H54 (cell line): ENCODE data around the gene CCDC81.
A peak's percentile ranks its signal among the peaks of the same experiment; 100 is the strongest.

Experiments
- DNase-seq: peaks from one replicate; pipeline ENCODE4 v3.0.0; 2011; ENCODE audit warnings: low spot score, mixed read lengths; ENCODE audit not compliant: insufficient read length
- FAIRE-seq: peaks from 3 replicates; lab custom pipeline; 2011; peaks lifted over from hg19 to GRCh38; lab: Jason Lieb, UNC
- POLR2A ChIP-seq: IDR thresholded peaks from 2 replicates; pipeline ENCODE4 v1.6.1; 2011; ENCODE audit warnings: low read depth, mild to moderate bottlenecking, low read length

The CCDC81 gene

GRCh38 chr11:86458294-86459001, 83.8 kb downstream of the CCDC81 start:
- FAIRE-seq (no peak), DNase-seq (no peak)
- no peak for TF ChIP-seq POLR2A

- TF ChIP-seq POLR2A: no peak
- DNase-seq: no peak
- FAIRE-seq: no peak
Observed at GRCh38 chr11:86459002-86459385, 84.3 kb downstream of the CCDC81 start.

- DNase-seq (peak; percentile 86), FAIRE-seq (no peak)
- TF ChIP-seq POLR2A: no peak
Observed at GRCh38 chr11:86459682-86460460, 85.2 kb downstream of the CCDC81 start.

GRCh38 chr11:86460461-86461385, 86.0 kb downstream of the CCDC81 start:
- TF ChIP-seq POLR2A: no peak
- FAIRE-seq: no peak
- no peak for DNase-seq

- no peak for TF ChIP-seq POLR2A
- no peak for FAIRE-seq
- DNase-seq: no peak
Observed at GRCh38 chr11:86461892-86462291, 87.2 kb downstream of the CCDC81 start.

- no peak for FAIRE-seq
- no peak for DNase-seq
- TF ChIP-seq POLR2A: no peak
Observed at GRCh38 chr11:86463120-86463519, 88.4 kb downstream of the CCDC81 start.

- DNase-seq (no peak), FAIRE-seq (no peak)
- no peak for TF ChIP-seq POLR2A
Observed at GRCh38 chr11:86463955-86464354, 89.3 kb downstream of the CCDC81 start.

GRCh38 chr11:86464509-86465221, 90.0 kb downstream of the CCDC81 start:
- TF ChIP-seq POLR2A: no peak
- DNase-seq (no peak), FAIRE-seq (no peak)

GRCh38 chr11:86468169-86468568, 93.5 kb downstream of the CCDC81 start:
- FAIRE-seq (no peak), DNase-seq (no peak)
- no peak for TF ChIP-seq POLR2A

- no peak for DNase-seq
- no peak for TF ChIP-seq POLR2A
- no peak for FAIRE-seq
Observed at GRCh38 chr11:86469491-86470388, 95.1 kb downstream of the CCDC81 start.
